Hematopoietic multipotent progenitor cell treated with erythropoietin and hydrocortisone succinate and interleukin-3 and kit ligand, for 15 days (in vitro differentiated cells): ENCODE data around the gene MECR.
"Not testable (repeated sequence)": the region's sequence is repeated elsewhere in the genome, so short reads cannot be mapped to it uniquely, and the experiment has no call there.

ENCODE experiments used
- DNase-seq: peaks from one replicate; pipeline ENCODE4 v3.0.0-alpha.2; 2015; ENCODE audit warnings: low spot score

The MECR gene

DNA sequence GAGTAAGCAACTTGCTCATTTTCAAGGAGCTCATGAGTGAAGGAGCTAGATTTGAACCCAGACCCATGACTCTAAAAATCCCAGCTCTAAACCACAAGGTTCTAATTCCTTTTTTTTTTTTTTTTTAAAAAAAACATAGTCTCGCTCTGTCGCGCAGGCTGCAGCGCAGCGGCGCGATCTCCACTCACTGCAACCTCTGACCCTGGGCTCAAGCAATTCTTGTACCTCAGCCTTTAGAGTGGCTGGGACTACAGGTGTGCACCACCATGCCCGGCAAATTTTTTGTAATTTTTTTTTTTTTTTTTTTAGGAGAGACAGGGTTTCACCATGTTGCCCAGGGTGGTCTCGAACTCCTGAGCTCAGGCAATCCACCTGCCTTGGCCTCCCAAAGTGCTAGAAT is 62.8 kb downstream of the MECR start:
- DNase-seq: no peak

DNA sequence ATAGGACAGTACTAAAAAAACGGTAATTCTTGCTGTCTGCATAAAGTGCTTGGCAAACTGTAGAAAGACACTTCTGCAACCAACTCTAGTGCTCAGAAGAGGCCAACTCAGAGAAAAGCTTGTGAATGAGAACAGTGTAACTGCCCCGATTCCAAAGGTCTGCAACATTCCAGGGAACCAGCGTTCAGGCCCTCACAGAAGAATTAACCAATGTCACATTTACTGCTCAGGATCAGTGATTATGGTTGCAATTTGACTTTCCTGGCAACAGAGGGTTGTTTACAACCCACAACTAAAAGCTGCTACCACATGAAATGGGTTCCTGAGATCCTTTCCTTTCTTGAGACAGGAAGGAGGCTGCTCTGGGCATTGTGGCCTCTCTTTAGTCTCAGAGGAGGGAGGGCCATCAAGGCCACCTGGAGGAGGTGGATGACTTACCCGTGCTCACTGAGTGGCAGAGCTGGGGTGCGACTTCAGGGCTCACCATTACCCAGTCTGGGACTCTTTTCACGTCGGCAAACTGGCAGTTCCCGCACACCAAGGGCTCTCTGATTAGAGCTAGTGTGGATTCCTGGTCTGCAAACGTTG is 64.3 kb downstream of the MECR start:
- no peak for DNase-seq

DNA sequence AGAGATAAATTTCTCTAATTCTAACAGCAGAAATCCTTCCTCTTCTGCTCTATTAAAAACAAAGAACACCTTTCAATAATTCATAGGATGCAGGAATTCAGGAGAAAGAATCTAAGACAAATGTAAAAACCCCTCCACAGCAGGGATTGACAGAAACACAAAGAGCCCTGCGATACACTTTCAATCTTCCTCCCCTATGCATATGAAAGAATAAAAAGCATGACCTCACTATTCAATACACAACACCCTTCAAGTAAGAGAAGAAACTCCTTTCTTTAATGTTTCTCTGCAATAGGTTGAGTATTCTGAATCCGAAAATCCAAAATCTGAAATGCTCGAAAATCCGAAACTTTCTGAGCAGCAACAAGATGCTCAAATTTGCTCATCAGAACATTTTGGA is 66.1 kb downstream of the MECR start:
- no peak for DNase-seq

DNA sequence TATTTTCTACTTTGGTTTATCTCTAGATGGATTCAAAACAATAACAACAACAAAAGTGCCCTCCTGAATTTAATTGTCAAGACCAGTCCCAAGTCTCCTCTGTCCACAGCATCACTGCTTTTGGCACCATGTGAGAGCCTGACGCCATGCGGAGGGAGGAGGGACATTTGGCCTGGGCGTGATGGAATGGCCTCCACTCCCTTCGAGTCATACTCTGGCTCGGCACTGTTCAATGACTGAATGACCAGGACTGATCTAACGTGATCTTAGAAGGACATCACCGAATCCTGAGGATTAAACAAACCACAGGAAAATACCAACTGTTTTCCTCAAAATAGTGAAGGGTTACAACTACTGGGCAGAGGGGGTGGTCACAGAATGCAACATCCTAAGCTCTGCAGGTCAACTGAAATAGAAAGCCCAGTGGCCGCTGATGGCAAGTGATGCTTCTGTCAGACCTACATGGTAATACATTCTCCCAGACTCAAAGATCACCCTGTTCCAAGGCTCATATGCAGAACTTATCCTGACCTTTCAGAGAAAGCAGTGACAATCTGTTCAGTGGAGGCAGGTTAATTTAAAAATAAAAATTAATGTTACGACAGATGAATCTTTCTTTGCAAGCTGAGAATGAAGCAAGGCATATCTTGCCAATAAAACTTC is 68.1 kb downstream of the MECR start:
- DNase-seq: no peak

DNA sequence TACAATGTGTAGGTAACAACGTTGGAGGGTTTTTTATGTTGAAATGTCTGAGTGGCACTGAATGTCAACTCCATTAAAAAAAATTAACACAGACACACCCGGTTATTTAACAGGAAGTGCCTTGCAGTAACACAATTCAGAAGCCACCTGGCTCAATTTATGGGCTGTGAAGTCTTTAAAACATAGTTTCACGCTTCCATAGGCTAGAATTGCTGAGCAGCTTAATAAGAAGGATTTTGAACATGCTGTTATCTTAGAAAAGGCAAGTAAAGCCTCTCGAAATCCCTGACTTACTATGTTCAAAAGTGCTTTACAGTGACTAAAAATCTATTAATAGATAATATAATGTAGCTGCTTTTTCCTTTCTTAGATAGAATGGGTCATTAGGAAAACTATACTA is 68.7 kb downstream of the MECR start:
- DNase-seq: no peak

DNA sequence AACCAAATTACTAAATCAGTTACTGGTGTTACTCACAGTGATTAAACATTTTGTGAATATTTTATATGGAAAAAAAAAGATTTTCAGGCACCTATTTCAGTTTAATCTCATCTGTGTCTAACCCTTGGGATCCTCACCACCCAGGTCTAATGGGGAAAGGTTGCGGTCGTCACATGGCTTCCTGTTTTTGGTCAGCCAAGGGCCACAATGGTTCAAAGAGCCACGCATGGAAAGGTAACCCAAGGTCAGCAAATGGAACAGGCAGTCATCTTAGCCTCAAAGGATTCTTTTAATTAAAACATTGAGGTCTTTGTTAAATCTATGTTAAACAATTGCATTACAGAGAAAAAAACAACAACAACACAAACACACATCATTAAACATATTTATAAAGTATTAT is 71.0 kb downstream of the MECR start:
- DNase-seq: no peak

DNA sequence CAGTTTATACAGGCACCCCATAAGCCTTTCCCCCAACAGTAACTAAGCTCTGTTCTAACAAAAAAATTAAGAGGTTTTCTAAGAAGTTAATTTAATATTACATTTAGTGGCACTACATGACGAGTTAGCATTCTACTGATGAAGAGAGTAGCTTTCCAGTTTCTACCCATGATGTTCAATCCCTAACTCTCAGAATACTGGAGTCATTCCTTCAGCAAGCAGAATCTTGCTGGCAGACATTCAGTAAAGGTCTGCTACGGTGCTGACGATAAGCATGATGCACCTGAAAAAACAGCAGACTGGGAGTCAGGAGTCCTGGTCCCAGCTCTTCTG is 73.5 kb downstream of the MECR start:
- no peak for DNase-seq

DNA sequence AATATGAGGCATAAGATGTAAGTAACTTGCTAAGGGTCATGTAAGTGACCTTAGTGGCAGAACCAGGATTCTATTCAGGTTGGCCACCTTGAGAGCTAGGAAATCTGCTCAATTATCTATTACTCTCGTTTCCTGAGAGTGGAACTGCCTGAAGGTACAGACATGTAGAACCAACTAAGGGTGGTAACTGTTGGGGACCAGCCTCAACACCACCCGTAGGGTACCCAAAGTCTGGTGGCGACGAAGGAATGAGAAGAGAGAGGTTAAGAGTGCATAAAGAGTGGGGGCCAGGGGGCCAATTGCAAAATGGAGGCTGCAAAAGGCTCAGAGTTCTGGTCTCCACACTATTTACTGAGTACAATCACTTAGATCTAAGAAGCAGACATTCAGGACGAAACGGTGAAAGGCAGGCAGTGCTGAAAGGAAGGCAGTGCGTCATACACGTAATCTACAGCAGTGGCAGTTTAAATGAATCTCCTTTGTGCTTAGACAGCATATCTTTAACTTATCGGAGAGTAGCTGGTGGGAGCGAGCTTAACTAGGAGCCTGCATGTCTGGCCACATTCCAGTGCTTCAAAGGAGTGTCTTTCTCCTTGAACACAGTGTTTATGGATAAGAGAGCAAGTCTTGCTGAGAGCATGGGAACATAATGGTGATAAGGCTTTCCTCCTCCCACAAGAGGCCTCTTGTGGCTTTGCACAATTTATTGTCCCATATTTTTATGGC is 74.0 kb downstream of the MECR start:
- peak; percentile 65 for DNase-seq

DNA sequence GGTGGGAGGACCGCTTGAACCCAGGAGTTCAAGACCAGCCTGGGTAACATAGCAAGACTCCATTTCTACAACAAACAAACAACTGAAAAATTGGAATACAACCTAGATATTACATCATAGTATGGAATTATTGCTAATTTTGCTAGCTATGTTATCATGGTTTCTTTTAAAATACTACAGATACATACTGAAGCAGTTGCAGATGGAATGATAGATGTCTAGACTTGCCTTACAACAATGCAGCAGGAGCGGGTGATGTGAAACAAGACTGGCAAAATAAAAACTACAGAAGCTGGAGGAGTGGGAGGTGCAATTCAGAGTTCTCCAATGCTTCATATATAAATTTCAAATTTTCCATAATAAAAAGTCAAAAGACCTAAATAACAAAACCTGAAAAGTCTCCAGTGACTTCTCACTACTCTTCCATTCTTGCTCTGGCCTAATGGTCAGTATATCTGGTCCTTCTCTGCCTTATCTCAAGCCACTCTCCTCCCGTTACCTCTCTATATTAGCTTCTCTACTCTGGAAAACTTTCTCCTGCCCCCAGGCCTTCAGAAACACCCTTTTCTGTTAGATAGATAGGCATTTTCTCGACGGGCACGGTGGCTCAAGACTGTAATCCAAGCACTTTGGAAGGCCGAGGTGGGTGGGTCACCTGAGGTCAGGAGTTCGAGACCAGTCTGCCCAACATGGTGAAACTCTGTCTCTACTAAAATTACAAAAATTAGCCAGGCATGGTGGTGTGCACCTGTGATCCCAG is 78.5 kb downstream of the MECR start:
- no peak for DNase-seq

DNA sequence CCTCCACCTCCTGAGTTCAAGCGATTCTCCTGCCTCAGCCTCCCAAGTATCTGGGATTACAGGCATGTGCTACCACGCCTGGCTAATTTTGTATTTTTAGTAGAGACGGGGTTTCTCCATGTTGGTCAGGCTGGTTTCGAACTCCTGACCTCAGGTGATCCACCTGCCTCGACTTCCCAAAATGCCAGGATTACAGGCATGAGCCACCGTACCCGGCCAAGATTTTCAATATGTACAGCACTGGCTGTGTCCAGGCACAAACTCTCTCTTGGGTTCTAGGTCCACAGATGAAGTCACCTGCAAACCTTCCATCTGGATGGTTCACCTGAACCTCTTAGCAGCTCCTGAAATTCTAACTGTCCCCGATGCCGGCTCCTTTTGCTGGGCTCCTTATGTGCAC is 80.4 kb downstream of the MECR start:
- DNase-seq: not testable (repeated sequence)

DNA sequence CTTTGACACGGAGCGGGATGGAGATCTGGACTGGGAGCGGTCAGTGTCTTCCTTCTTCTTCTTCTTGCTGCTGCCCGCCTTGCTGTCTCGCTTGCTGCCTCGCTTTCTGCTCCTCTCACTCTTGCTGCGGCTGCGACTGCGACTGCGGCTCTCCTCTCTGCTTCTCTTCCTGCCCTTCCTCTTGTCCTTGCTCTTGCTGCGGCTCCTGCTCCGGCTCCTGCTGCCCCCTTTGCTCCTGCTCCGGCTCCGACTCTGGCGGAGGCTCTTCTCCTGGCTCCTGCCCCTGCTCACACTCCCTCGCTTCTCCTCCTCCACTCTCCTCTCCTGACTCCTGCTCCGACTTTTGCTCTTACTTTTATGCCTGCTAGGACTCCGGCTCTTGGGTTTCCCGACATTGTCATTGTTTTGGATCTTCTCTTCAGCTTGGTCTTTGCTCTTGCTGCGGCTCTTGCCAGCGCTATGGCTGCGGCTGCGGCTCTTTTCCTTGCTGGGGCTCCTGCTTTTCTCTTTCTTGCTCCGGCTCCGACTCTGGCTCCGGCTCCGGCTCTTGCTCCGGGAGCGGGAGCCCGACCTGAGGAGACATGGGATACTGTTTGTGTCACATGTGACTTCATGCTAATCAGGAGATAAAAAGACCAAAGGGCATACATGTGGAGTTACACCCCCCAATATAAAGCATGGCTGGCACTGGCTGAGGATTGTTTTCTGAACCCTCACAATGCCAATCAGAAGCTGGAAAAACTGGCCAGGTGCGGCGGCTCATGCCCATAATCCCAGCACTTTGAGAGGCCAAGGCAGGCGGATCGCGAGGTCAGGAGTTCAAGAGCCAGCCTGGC is 81.9 kb downstream of the MECR start:
- DNase-seq: no peak

DNA sequence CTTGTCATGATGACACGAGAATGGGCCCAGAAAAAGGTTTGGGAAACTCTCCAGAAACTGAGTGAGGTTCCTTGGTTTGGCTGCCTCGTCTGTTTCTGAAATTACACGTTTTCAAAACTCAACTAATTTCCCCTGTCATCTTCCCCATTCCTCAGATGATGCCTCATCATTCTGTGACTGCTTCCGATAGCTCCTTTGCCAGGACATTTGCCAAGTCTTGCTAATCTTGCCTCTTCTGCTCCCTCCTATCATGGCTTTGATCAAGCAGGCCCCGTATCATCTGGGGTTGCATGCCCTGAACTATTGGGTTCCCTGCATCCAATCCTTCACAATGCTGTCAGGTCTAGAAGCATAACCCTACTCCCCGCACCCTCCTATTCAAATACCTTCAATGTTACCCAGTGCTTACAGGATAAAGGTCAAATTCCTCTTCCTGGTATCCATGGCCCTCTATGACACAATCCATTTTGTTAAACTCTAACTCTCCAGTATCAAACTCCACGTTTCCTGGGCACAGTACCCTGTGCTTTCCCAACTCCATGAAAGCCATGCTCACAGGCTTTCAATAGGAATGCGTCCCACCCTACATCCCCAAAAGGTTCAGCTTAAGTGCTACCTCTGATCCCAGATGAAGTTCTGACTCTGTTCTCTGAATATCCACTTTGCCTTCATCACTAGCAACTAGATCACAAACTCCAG is 84.8 kb downstream of the MECR start:
- peak; percentile 72 for DNase-seq

DNA sequence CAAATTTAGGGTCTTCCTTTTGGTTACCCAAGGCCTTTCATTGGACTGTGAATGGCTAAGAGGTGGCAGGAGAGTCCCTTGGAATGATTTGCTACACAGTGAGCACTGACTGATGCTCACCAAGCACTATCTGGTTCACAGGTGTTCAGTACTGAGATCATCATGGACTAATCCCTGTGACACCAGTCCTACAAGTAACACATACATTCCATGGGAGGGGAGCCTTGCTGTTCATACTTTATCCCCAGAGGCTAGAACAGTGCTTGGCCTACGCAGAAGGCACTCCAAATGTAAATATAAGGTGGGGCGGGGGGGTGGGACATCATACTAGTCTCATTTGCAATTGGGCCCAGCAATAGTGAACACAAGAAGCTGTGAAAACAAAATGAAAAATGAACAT is 86.6 kb downstream of the MECR start:
- DNase-seq: no peak

DNA sequence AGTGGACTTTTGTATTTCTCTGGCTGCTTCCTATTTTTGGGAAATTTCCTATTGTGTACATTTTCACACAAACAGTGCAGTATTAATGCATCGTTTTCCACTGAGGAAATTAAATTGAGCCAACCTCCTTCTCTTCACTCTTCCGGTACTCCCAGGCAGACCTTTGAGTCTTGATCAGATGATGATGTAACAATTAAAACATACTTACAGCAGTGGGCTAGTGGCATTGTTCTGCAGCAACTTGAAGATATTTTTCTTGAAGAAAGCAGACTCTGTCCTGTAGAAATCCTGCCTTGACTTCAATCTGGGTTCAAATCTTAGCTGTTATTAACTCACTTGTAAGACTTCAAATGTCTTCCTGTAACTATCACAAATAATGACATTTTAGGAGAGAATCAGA is 88.0 kb downstream of the MECR start:
- DNase-seq: no peak
